PFSK-1 (cell line): Measurements from ENCODE around the gene SLCO2B1.

ENCODE experiments used
- POLR2AphosphoS5 ChIP-seq: IDR thresholded peaks from 2 replicates; pipeline ENCODE4 v1.6.1; 2012; ENCODE audit warnings: low read depth, mild to moderate bottlenecking, control low read depth, low read length, moderate library complexity
- TF ChIP-seq, protein P1 (sequence below), 2 experiments: IDR thresholded peaks; 2 replicates each; pipeline versions ENCODE4 v1.6.1 to v1.8.0; 2011 to 2012; ENCODE audit warnings: low read depth in 2 of 2, low read length in 2 of 2, control low read depth in 1 of 2, inconsistent platforms in 1 of 2, mild to moderate bottlenecking in 1 of 2, moderate library complexity in 1 of 2; ENCODE audit not compliant: insufficient read depth in 1 of 2

- no peak for TF ChIP-seq POLR2AphosphoS5
- TF ChIP-seq, protein P1, sequence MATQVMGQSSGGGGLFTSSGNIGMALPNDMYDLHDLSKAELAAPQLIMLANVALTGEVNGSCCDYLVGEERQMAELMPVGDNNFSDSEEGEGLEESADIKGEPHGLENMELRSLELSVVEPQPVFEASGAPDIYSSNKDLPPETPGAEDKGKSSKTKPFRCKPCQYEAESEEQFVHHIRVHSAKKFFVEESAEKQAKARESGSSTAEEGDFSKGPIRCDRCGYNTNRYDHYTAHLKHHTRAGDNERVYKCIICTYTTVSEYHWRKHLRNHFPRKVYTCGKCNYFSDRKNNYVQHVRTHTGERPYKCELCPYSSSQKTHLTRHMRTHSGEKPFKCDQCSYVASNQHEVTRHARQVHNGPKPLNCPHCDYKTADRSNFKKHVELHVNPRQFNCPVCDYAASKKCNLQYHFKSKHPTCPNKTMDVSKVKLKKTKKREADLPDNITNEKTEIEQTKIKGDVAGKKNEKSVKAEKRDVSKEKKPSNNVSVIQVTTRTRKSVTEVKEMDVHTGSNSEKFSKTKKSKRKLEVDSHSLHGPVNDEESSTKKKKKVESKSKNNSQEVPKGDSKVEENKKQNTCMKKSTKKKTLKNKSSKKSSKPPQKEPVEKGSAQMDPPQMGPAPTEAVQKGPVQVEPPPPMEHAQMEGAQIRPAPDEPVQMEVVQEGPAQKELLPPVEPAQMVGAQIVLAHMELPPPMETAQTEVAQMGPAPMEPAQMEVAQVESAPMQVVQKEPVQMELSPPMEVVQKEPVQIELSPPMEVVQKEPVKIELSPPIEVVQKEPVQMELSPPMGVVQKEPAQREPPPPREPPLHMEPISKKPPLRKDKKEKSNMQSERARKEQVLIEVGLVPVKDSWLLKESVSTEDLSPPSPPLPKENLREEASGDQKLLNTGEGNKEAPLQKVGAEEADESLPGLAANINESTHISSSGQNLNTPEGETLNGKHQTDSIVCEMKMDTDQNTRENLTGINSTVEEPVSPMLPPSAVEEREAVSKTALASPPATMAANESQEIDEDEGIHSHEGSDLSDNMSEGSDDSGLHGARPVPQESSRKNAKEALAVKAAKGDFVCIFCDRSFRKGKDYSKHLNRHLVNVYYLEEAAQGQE (IDR thresholded peaks at IDR 0.05; ENCODE audit: insufficient read depth in 1 of 2, low read depth in 2 of 2, low read length in 2 of 2): no peak
Measured at GRCh38 chr11:75199412-75199955, 48.6 kb downstream of the SLCO2B1 start.
